GM12874 (cell line): Measurements from ENCODE around the gene RAPGEF2.

Source experiments
- CTCF ChIP-seq: IDR thresholded peaks from 2 replicates; pipeline ENCODE4 v1.5.1; 2011; ENCODE audit warnings: low read depth, mild to moderate bottlenecking, control low read depth, low read length, moderate library complexity; ENCODE audit not compliant: insufficient read depth

RAPGEF2 gene

GRCh38 chr4:159290321-159291030, 187.6 kb downstream of the RAPGEF2 start:
- TF ChIP-seq CTCF, result no peak

GRCh38 chr4:159291176-159291575, 188.3 kb downstream of the RAPGEF2 start:
- no peak for TF ChIP-seq CTCF

- no peak for TF ChIP-seq CTCF
Measured at GRCh38 chr4:159292137-159292896, 189.4 kb downstream of the RAPGEF2 start.

GRCh38 chr4:159293811-159294515, 191.1 kb downstream of the RAPGEF2 start:
- TF ChIP-seq CTCF, result no peak

GRCh38 chr4:159296061-159296460, 193.2 kb downstream of the RAPGEF2 start:
- TF ChIP-seq CTCF, result no peak

- no peak for TF ChIP-seq CTCF
Measured at GRCh38 chr4:159297091-159297490, 194.2 kb downstream of the RAPGEF2 start.

GRCh38 chr4:159298502-159298901, 195.6 kb downstream of the RAPGEF2 start:
- TF ChIP-seq CTCF, result no peak
